Activated CD4-positive, alpha-beta T cell treated with anti-CD3 and anti-CD28 coated beads, Interleukin-2, amount 50 U/mL, for 24 hours (primary cell): Measurements from ENCODE around the gene NAT9.

ENCODE experiments used
- DNase-seq, 2 donors: peaks; one replicate each; pipeline ENCODE4 v3.0.0-alpha.2; 2020; ENCODE audit warnings: low read depth in 1 of 2, low spot score in 1 of 2

The NAT9 gene

DNA sequence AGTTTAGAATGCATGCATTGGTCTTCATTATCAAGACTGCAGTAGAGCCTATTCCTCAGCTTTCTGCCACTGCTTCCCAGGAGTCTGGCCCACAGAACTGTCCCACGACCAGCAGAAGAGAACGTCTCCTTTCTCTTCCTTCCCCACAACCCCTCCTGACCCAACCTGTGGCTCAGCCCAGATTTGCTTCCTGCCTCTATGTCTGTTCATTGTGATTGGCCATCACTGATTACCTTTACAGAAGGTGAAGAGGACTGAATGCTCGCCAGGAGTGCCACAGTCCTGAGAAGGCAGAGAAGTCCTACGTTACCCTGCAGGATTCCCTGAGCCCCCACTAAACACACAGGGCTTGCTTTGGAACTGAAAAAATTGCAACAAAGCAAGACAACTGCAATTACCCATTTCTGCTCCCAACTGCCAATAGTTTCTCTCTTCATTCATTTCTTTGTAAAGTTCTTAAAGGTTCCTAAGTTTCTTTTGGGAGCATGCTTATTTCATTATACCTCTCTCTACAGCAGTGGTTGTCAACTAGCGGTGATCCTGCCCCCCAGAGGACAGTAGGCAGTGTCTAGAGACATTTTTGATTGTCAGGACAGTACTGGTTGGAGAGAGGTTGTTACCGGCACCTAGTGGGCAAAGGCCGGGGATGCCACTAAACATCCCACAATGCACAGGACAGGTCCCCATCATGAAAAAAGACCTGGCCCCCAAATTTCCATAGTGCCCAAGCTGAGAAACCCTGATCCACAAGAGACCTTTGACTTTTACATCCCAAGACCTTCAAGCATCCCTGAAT lies 4.5 kb upstream of the NAT9 start:
- no peak for DNase-seq

- DNase-seq: peak in 1 of 2 donors; percentile 53
Observed at GRCh38 chr17:74779948-74780400, 3.8 kb upstream of the NAT9 start.

DNA sequence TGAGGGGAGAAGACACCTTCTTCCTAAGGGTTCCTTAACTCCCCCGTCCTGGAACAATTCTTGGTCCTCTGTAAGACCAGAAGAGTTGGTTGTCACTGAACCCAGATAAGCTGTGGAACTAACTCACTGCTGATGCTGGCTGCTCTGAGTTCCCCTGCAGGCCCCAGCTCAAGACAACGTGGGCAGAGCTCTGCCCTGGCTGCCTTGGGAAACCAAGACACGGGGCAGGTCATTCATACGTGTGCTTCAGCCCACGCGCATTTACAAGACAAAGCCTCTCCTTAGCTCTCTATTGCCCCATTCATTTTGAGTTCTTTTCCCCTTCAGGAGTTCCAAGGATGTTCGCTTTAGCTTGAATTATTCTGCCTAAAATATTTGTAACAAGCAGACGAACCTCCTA lies 3.4 kb upstream of the NAT9 start:
- DNase-seq: no peak

DNA sequence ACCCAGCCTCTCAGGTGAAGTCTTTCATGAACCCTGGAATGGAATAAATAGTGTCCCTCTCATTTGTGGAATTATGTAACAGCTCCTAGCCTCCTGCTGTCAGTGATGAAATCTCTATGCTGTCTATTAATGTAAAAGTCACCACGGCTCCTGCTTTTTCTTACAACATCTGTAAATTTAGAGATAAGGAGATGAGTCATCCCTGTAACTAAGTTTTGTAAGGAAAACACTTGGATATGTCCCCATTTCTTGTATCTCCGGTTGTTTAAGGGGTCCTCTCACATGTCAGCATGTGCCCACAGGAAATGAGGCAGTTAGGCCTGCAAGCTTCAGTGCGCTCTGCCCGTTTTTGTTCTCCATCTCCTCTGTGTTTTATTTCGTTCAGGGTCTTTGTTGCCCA lies 2.8 kb upstream of the NAT9 start:
- no peak for DNase-seq

DNA sequence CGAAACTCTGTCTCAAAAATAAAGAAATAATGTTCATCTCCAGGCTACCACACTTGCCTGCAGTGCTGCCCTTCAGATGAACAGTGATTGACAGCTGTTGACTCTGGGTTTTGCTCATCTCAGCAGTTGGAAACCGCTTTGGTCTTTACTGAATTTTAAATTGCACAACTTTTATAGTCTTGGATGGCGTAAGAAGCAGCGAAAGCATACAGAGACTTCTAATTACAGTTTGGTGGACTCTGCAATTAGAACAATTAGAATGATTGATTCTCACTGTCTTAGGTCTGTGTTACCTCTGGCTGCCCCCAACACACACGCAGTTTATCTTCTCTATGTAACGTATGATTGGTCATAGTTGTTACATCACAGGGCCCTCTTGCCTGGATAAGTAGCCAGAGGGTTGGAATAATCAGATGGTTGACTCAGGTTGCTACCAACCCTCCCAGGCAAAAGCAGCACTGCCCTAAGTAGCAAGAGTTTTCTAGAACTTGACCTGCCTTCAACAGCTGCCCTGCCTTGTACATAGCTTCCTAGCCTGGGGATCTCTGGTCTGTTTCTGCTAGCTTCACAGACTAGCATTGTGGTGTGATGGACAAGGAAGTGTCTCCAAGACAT lies 1.9 kb upstream of the NAT9 start:
- DNase-seq: no peak

GRCh38 chr17:74776990-74777389 lies 845 bp upstream of the NAT9 start:
- no peak for DNase-seq

DNA sequence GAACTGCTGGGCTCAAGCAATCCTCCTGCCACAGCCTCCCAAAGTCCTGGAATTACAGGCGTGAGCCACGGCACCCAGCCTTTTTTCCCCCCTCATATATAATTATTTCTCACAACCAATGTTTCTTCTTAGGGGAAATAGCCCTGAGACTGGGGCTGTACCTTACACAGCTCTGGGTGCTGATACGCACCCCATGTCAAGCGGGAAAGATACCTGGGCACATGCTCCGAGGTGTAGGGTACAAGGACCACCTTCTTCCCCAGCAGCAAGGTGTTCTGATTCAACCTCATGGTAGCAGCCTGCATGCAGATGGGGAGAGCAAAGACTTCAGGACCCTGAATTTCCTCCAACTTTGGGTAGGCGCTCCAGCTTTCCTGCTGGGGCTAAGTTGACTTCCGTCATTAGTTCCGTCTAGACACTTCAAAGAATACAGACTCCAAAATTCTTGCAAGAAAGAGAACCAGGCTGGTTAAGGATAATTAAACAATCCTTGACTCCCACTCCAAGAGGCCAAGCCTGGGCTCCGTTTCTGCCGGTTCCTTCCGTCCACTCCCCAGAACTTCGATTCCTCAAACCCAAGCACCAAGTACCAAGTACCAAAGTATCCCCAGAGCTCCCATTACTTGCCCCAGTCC lies 619 bp downstream of the NAT9 start:
- DNase-seq: no peak

DNA sequence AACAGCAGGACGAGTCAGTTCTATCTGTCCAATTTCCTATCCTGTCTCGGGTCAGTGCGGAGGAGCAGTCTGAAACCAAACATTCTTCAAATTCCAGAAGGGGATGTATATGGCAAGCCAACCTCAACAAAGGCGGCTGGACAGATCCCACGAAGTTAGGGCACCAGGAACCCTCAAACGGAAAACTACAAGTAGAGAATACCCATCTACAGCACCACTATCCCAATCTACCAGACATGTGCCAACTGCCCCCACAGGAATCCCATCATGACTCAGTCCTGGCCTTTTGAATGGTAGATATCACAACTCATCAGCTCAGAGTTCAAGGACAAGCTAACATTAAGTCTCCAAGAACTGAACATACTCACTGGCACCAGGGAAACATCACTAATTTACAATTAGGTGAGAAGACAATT lies 2.3 kb downstream of the NAT9 start:
- DNase-seq: no peak

- DNase-seq: no peak
Observed at GRCh38 chr17:74773414-74773813, 2.7 kb downstream of the NAT9 start.

DNA sequence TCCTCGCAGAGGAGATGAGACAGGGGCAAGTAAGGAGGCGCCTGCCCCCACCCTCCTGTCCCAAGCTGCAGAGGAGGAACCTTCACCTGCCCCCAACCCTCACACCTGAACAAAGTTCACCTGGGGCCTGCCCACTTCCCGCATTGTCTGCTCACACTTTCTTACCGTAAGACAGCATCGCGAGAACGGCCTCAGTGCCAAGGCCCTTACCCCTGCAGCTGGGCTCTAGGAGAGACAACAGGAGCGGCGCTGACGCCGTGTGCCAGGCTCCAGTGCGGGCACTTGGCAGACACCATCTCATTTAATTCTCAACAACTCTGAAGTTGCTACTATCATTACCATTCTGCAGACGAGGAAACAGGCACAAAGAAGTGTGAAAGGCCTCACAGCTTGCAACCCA lies 4.1 kb downstream of the NAT9 start:
- no peak for DNase-seq

DNA sequence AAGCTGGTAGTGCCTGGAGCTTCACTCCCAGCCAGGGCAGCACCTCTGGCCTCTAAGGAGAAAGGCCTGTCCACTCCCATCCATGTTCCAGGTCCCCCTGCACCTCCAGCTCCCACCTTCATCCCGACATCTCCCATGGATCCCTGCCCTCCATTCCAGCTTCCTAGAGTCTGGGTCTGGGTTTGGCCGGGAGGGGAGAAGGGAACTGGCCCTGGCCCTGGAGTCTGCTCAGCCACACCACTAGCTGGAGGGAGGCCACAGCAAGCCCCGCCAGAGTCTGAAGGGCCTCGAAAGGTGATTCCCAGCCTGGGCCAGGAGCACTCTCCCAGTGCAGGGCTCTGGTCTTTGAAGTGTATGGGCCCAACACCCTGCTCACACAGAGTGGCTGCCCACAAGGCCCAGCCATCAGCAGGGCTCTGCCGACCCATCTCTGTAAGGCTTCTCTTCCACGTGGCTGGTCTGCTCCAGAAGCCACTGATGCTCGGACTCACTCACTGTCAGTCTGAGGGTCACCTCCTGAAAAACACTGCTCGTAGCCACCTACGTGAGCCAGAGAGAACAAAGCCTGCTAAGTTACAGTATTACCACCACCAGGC lies 4.7 kb downstream of the NAT9 start:
- DNase-seq: no peak

DNA sequence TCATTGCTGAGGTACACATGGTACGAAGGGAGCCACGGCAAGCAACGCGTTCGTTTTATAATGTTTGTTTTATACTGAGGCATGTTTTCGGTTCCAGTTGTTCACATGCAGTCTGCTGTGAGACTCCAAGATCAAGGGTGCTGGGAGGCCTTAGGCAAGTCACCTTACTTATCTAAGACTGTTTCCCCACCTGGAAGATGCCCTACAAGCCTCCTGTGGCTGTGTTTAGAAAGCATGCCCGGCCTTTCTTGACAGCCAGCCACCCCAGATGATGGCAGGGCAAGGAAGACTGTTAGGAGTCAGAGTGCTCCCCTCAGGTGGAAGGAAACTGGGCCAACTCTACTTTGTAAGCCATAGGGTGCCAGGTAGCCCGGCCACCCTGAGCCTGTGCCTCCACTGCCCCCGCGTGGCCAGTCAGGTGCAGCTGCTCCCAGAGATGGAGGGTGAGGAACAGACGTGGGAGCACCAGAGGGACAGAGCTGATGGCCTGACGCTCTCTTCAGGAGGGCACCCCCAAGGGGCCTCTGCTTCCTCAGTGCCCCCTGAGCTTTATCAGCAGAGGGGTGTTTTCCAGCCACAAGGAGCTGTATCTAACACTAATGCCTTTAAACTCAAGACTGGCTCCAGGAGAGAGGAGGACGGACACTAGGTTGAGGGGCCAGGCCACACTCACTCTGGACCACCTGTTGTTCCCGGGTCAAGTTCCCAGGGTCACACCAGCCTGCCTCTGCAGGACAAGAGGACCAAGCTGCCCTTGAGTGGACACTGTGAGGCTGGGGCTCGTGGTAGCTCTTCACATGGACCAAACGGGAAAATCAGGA lies 5.4 kb downstream of the NAT9 start:
- DNase-seq: peak in 1 of 2 donors; percentile 56

- DNase-seq: no peak
Observed at GRCh38 chr17:74769856-74770497, 6.2 kb downstream of the NAT9 start.

DNA sequence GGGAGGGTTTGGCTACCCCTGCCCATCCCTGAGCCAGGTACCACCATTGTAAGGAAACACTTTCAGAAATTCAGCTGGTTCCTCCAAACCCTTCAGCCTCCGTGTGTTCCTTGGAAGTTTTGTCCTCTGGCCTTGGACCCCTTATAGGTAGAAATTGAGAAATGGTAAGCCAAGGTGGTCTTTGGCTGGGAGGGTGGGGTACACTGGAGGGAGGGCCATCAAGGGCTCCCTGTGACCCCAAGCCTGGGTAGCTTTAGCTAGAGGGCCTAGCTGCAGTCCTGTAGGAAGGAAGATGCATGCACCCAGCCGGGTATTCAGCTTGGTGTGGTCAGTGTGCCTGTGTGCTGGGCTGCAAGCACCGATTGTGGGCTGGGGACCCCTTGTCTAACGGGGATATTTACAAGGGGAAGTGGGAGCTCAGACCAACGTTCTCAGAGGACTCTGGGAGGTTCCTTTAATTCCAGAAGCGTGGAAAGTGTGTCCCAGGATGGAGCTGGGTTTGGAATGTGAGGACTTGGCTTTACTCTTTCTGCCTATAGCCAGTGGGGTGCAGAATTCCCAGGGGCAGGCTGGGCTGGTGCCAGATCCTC lies 6.8 kb downstream of the NAT9 start:
- DNase-seq: no peak

GRCh38 chr17:74768763-74769114 lies 7.4 kb downstream of the NAT9 start:
- no peak for DNase-seq

- no peak for DNase-seq
Observed at GRCh38 chr17:74768069-74768762, 7.9 kb downstream of the NAT9 start.

- DNase-seq: no peak
Observed at GRCh38 chr17:74767111-74767516, 9.0 kb downstream of the NAT9 start.

DNA sequence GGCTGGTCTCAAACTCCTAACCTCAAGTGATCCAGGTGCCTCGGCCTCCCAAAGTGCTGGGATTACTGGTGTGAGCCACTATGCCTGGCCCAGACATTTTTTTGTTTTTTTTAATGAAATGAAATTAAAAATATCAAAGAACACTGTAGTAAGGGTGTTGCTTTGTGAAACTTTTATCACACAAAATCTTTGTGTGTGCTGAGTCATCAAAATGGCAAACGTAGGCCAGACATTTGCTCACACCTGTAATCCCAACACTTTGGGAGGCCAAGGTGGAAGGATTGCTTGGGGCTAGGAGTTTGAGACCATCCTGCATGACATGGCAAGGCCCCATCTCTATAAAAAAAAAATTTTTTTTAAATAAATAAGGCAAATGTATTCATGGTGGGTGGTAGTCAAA lies 9.7 kb downstream of the NAT9 start:
- no peak for DNase-seq

GRCh38 chr17:74764751-74765286 lies 11.3 kb downstream of the NAT9 start:
- DNase-seq: no peak
